K562 (cell line): Measurements from ENCODE around the gene SLC30A1. TPM values are rescaled to one million over a fixed set of nuclear protein-coding genes. Genes with fewer than 3 reads are reported as not detected.

ENCODE experiments used
- CBX8 ChIP-seq: fragments of 200-600 bp; sonication (generic); IDR thresholded peaks from 2 replicates; pipeline ENCODE4 v1.6.1; 2012; ENCODE audit warnings: borderline replicate concordance, mixed run types, low read depth, mild to moderate bottlenecking, moderate library complexity, mixed read lengths, low read length, control low read depth, inconsistent platforms; ENCODE audit not compliant: poor library complexity, severe bottlenecking; ENCODE audit errors: extremely low read depth
- FOXM1 ChIP-seq, 2 experiments: fragments of 450-650 bp in 1 of 2; sonication (generic) in 1 of 2; formaldehyde crosslinking in 1 of 2; IDR thresholded peaks; 2 replicates each; pipeline versions ENCODE4 v1.6.1 to v1.9.0; 2017 to 2022; ENCODE audit warnings: low read depth in 2 of 2, mild to moderate bottlenecking in 2 of 2, missing genetic modification reagents in 1 of 2, moderate library complexity in 1 of 2
- polyA plus RNA-seq, 8 experiments: library from polyadenylated mRNA; depleted of rRNA in 4 of 8; stranded (reverse) in 5 of 8; unstranded in 3 of 8; fragments of >200 nt; fragmentation: Nextera tagmentation in 2 of 8; fragmentation: Illumina TruSeq in 1 of 8; extraction: Ambion mirVana in 2 of 8; extraction: Trizol in 1 of 8; gene quantifications; 2 replicates each; pipeline versions ENCODE4 v1.2.1 to v1.2.3, GENCODE V29; 2011 to 2014; ENCODE audit warnings: inconsistent platforms in 1 of 8, missing spikeins in 1 of 8
- total RNA-seq, 7 experiments: library from RNA; depleted of rRNA in 6 of 7; stranded (reverse); fragments of >200 nt in 6 of 7; fragmentation: Illumina TruSeq in 2 of 7; extraction: Trizol in 2 of 7; gene quantifications; 2 replicates each; pipeline versions ENCODE4 v1.2.1 to v1.2.3, GENCODE V29; 2011 to 2021; ENCODE audit warnings: low replicate concordance in 1 of 7
- TF ChIP-seq, protein P1 (sequence below): fragments of 450-650 bp; IDR thresholded peaks from 2 replicates; pipeline ENCODE4 v1.6.1; 2016; ENCODE audit warnings: low read depth

SLC30A1 gene
- total and polyA plus RNA-seq, 9 of the 15 experiments (the other 6 are each of a cell fraction or from before 2014, with no cell fraction given): 4.1 to 14.4 (median 6.6) TPM

DNA sequence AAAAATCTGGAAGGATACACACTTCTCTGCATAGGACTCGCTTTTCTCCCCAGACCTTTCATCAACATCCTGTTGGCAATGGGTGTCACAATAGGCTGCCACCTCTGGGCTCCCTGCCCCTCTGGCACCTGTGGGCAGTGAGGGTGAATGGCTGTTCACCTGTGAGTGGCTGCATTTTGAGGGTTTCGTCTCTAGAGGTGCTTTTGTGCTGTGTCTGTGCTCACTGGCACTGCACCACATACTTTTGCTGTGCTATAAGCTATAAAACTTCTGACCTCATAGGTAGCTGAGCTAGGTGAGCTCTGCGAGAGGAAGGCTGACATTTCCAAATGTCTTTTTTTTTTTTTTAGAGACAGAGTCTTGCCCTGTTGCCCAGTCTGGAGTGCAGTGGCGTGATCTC, 35.9 kb downstream of the SLC30A1 start (continued):
- TF ChIP-seq, protein P1, sequence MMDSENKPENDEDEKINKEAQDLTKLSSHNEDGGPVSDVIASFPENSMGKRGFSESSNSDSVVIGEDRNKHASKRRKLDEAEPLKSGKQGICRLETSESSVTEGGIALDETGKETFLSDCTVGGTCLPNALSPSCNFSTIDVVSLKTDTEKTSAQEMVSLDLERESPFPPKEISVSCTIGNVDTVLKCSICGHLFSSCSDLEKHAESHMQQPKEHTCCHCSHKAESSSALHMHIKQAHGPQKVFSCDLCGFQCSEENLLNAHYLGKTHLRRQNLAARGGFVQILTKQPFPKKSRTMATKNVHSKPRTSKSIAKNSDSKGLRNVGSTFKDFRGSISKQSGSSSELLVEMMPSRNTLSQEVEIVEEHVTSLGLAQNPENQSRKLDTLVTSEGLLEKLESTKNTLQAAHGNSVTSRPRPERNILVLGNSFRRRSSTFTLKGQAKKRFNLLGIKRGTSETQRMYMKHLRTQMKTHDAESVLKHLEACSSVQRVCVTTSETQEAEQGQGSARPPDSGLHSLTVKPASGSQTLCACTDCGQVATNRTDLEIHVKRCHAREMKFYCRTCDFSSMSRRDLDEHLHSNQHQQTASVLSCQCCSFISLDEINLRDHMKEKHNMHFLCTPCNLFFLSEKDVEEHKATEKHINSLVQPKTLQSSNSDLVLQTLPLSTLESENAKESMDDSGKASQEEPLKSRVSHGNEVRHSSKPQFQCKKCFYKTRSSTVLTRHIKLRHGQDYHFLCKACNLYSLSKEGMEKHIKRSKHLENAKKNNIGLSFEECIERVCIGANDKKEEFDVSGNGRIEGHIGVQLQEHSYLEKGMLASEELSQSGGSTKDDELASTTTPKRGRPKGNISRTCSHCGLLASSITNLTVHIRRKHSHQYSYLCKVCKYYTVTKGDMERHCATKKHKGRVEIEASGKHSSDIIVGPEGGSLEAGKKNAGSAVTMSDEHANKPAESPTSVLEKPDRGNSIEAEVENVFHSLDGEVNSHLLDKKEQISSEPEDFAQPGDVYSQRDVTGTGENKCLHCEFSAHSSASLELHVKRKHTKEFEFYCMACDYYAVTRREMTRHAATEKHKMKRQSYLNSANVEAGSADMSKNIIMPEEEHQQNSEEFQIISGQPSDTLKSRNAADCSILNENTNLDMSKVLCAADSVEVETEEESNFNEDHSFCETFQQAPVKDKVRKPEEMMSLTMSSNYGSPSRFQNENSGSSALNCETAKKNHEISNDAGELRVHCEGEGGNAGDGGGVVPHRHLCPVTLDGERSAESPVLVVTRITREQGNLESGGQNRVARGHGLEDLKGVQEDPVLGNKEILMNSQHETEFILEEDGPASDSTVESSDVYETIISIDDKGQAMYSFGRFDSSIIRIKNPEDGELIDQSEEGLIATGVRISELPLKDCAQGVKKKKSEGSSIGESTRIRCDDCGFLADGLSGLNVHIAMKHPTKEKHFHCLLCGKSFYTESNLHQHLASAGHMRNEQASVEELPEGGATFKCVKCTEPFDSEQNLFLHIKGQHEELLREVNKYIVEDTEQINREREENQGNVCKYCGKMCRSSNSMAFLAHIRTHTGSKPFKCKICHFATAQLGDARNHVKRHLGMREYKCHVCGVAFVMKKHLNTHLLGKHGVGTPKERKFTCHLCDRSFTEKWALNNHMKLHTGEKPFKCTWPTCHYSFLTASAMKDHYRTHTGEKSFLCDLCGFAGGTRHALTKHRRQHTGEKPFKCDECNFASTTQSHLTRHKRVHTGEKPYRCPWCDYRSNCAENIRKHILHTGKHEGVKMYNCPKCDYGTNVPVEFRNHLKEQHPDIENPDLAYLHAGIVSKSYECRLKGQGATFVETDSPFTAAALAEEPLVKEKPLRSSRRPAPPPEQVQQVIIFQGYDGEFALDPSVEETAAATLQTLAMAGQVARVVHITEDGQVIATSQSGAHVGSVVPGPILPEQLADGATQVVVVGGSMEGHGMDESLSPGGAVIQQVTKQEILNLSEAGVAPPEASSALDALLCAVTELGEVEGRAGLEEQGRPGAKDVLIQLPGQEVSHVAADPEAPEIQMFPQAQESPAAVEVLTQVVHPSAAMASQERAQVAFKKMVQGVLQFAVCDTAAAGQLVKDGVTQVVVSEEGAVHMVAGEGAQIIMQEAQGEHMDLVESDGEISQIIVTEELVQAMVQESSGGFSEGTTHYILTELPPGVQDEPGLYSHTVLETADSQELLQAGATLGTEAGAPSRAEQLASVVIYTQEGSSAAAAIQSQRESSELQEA: no peak
- TF ChIP-seq FOXM1 (IDR thresholded peaks at IDR 0.05; ENCODE audit: low read depth) (no peak), FOXM1 (CRISPR knock-in tag; IDR thresholded peaks at IDR 0.05; ENCODE audit: low read depth) (no peak), CBX8 (no peak)
